K562 (cell line): ENCODE data around the gene TRABD2B.

ENCODE experiments used
- GABPB2 ChIP-seq: fragments of 250-450 bp; sonication (Bioruptor Pico); conservative IDR thresholded peaks from 2 replicates; pipeline ENCODE4 v1.5.1; 2021; ENCODE audit warnings: mild to moderate bottlenecking
- NBN ChIP-seq: fragments of 450-650 bp; IDR thresholded peaks from 2 replicates; pipeline ENCODE4 v1.6.1; 2016; ENCODE audit warnings: low read depth, mild to moderate bottlenecking
- POLR2A ChIP-seq: fragments of 450-650 bp; conservative IDR thresholded peaks from 2 replicates; pipeline ENCODE4 v1.6.1; 2016
- SMARCB1 ChIP-seq: IDR thresholded peaks from 2 replicates; pipeline ENCODE4 v1.6.1; 2011; ENCODE audit warnings: improper control_type of control experiment, low read depth; ENCODE audit not compliant: insufficient read length
- TAF1 ChIP-seq: IDR thresholded peaks from 2 replicates; pipeline ENCODE4 v1.6.1; 2011; ENCODE audit warnings: mild to moderate bottlenecking, low read length, moderate library complexity; ENCODE audit not compliant: insufficient read depth, control insufficient read depth, severe bottlenecking; ENCODE audit errors: extremely low read depth
- ZNF639 ChIP-seq, 2 experiments: fragments of 200-800 bp in 1 of 2; sonication (Bioruptor generic) in 1 of 2; sonication (generic) in 1 of 2; formaldehyde crosslinking in 1 of 2; IDR thresholded peaks in 1 of 2; conservative IDR thresholded peaks in 1 of 2; 2 replicates each; pipeline versions ENCODE4 v1.5.0 to v1.6.1; 2016 to 2020; ENCODE audit warnings: missing compliant biosample characterization in 1 of 2, missing genetic modification characterization in 1 of 2, missing genetic modification reagents in 1 of 2

DNA sequence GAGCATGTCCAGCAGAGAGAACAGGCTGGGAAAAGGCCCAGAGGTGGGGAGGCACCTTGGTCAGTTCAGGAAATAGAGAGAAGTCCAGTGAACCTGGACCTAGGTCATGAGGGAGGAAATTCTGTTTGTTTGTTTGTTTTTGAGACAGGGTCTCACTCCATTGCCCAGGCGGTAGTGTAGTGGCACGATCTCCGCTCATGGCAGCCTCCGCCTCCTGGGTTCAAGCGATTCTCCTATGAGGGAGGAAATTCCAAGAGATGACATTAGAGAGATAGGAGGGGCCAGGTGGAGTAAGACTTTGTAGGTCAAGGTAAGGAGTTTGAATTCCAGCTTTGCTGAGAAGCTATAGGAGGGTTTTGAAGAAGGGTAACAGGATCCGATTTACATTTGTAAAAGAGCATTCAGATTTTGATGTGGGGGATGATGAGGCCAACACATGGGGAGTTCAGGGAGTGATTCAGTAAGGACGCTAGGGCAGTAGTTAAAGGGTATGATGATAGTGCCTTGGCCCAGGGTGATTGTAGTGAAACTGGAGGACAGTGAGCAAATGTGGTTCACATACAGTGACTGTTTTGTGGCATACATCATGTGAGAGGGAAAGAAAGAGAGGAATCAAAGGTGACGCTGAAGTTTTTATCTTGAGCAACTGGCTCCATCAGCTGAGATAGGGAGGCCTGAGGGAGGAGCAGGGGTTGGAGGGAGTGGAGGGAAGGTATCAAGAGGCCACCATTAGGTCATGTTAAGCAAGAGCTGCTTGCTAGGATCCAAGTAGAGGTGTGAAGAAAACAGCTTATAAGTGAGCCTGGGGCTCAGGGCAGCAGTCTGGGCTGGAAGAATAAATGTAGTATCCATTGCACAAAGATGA is 8.3 kb upstream of the TRABD2B start:
- TF ChIP-seq ZNF639 (CRISPR knock-in tag; conservative IDR thresholded peaks at IDR 0.05 in 1 of 2, IDR thresholded peaks at IDR 0.05 in 1 of 2) (no peak), SMARCB1 (no peak), NBN (no peak), GABPB2 (CRISPR knock-in tag) (no peak), TAF1 (no peak), POLR2A (no peak)
